IPS-11a (cell line): Measurements from ENCODE around the gene PBX3.

Experiments
- H3K4me3 ChIP-seq: one replicate; pipeline ENCODE4 v1.5.1; 2013; ENCODE audit warnings: low read depth, low read length, control low read depth

The PBX3 gene

GRCh38 chr9:125990186-125990792, 243.1 kb downstream of the PBX3 start:
- H3K4me3 ChIP-seq: no peak overlapping the region

- no peak overlapping the region for H3K4me3 ChIP-seq
Observed at GRCh38 chr9:125990793-125991220, 243.6 kb downstream of the PBX3 start.

GRCh38 chr9:125991886-125992529, 244.8 kb downstream of the PBX3 start:
- H3K4me3 ChIP-seq: no peak overlapping the region

GRCh38 chr9:125992557-125992956, 245.4 kb downstream of the PBX3 start:
- H3K4me3 ChIP-seq: no peak overlapping the region

- no peak overlapping the region for H3K4me3 ChIP-seq
Observed at GRCh38 chr9:125993466-125993865, 246.3 kb downstream of the PBX3 start.

- H3K4me3 ChIP-seq: no peak overlapping the region
Observed at GRCh38 chr9:125994066-125994943, 247.1 kb downstream of the PBX3 start.

GRCh38 chr9:125995006-125995405, 247.8 kb downstream of the PBX3 start:
- H3K4me3 ChIP-seq: no peak overlapping the region

GRCh38 chr9:125995706-125996105, 248.5 kb downstream of the PBX3 start:
- no peak overlapping the region for H3K4me3 ChIP-seq

GRCh38 chr9:125996791-125997190, 249.6 kb downstream of the PBX3 start:
- H3K4me3 ChIP-seq: no peak overlapping the region

- H3K4me3 ChIP-seq: no peak overlapping the region
Observed at GRCh38 chr9:125997196-125997823, 250.1 kb downstream of the PBX3 start.

GRCh38 chr9:125998837-125999503, 251.8 kb downstream of the PBX3 start:
- no peak overlapping the region for H3K4me3 ChIP-seq

GRCh38 chr9:125999504-125999881, 252.3 kb downstream of the PBX3 start:
- H3K4me3 ChIP-seq: no peak overlapping the region

GRCh38 chr9:126000256-126000655, 253.1 kb downstream of the PBX3 start:
- no peak overlapping the region for H3K4me3 ChIP-seq

GRCh38 chr9:126000731-126001580, 253.8 kb downstream of the PBX3 start:
- H3K4me3 ChIP-seq: no peak overlapping the region

GRCh38 chr9:126001581-126002225, 254.5 kb downstream of the PBX3 start:
- H3K4me3 ChIP-seq: no peak overlapping the region

- H3K4me3 ChIP-seq: no peak overlapping the region
Observed at GRCh38 chr9:126002476-126003350, 255.5 kb downstream of the PBX3 start.

- no peak overlapping the region for H3K4me3 ChIP-seq
Observed at GRCh38 chr9:126009047-126009446, 261.9 kb downstream of the PBX3 start.

GRCh38 chr9:126014726-126015125, 267.6 kb downstream of the PBX3 start:
- H3K4me3 ChIP-seq: no peak overlapping the region
